HL-60 (cell line): ENCODE measurements around the gene TTLL11.

Experiments used
- DNase-seq, 2 experiments: peaks; one replicate each; pipeline ENCODE4 v3.0.0-alpha.2; 2010 to 2020; ENCODE audit warnings: low read depth in 1 of 2, low spot score in 1 of 2
- H3K27ac ChIP-seq: fragments of 250-450 bp; sonication (Bioruptor Pico); replicated peaks from 2 replicates; pipeline ENCODE4 v1.5.1; 2020; ENCODE audit warnings: mild to moderate bottlenecking, moderate library complexity
- H3K27me3 ChIP-seq: fragments of 250-450 bp; sonication (Bioruptor Pico); 2 replicates; pipeline ENCODE4 v1.5.1; 2021; ENCODE audit warnings: mild to moderate bottlenecking, moderate library complexity; ENCODE audit not compliant: insufficient read depth, poor library complexity, severe bottlenecking
- H3K4me3 ChIP-seq: replicated peaks from 2 replicates; pipeline ENCODE4 v1.5.1; 2011; ENCODE audit warnings: mild to moderate bottlenecking, control low read depth, low read length; ENCODE audit not compliant: insufficient read depth
- CTCF ChIP-seq: IDR thresholded peaks from one replicate; pipeline ENCODE4 v1.5.1; 2011; ENCODE audit warnings: low read length, control low read depth, inconsistent platforms; ENCODE audit not compliant: insufficient read depth
- GABPA ChIP-seq: IDR thresholded peaks from 2 replicates; pipeline ENCODE4 v1.6.1; 2012; ENCODE audit warnings: low read depth
- POLR2AphosphoS5 ChIP-seq: IDR thresholded peaks from 2 replicates; pipeline ENCODE4 v1.6.1; 2012; ENCODE audit warnings: low read depth
- REST ChIP-seq: IDR thresholded peaks from 2 replicates; pipeline ENCODE4 v1.6.1; 2012; ENCODE audit warnings: low read depth; ENCODE audit not compliant: insufficient replicate concordance
- SPI1 ChIP-seq: IDR thresholded peaks from 2 replicates; pipeline ENCODE4 v1.6.1; 2012; ENCODE audit warnings: low read depth, mild to moderate bottlenecking, borderline replicate concordance

TTLL11 gene

GRCh38 chr9:121930956-121931355, 162.2 kb downstream of the TTLL11 start:
- Histone ChIP-seq H3K27ac (no peak overlapping the region), H3K27me3 (no peaks in the 10 kb centered on the region), H3K4me3 (no peak overlapping the region)
- DNase-seq, result no peak
- no peak for TF ChIP-seq POLR2AphosphoS5
- TF ChIP-seq REST, result no peak
- TF ChIP-seq CTCF, result no peak
- no peak for TF ChIP-seq SPI1
- TF ChIP-seq GABPA, result no peak

- no peak overlapping the region for H3K27ac ChIP-seq
- no peak overlapping the region for H3K4me3 ChIP-seq
- no peak for TF ChIP-seq CTCF
- no peak for TF ChIP-seq SPI1
- TF ChIP-seq REST, result no peak
- no peak for TF ChIP-seq GABPA
- TF ChIP-seq POLR2AphosphoS5, result no peak
- H3K27me3 ChIP-seq, result no peaks in the 10 kb centered on the region
- DNase-seq, result no peak
Observed at GRCh38 chr9:121929893-121930875, 162.9 kb downstream of the TTLL11 start.

- no peak for DNase-seq
- H3K27me3 ChIP-seq, result no peaks in the 10 kb centered on the region
- H3K4me3 ChIP-seq, result no peak overlapping the region
- TF ChIP-seq REST (no peak), CTCF (no peak), SPI1 (no peak), GABPA (no peak), POLR2AphosphoS5 (no peak)
- no peak overlapping the region for H3K27ac ChIP-seq
Observed at GRCh38 chr9:121927636-121928035, 165.5 kb downstream of the TTLL11 start.
